Stomach (tissue), 9 donors: ENCODE data around the gene KCNT1. TPM values are rescaled to one million over a fixed set of nuclear protein-coding genes. Genes with fewer than 3 reads are reported as not detected.

Experiments
- DNase-seq, 2 donors: peaks; one replicate each; pipeline versions ENCODE4 v3.0.0 to v3.0.0-alpha.2; 2013 to 2019
- H3K27ac ChIP-seq, 5 donors: fragments of 200-600 bp in 4 of 5; sonication (generic) in 4 of 5; one replicate each; pipeline ENCODE4 v1.5.1; 2013 to 2019; ENCODE audit warnings: mild to moderate bottlenecking in 1 of 5, moderate library complexity in 1 of 5
- H3K27me3 ChIP-seq, 3 donors: fragments of 200-600 bp; sonication (generic); one replicate each; pipeline ENCODE4 v1.5.1; 2017 to 2019; ENCODE audit warnings: mixed run types in 1 of 3
- H3K36me3 ChIP-seq, 4 donors: fragments of 200-600 bp; sonication (generic); 1 replicate in 3 of 4; 2 replicates in 1 of 4; pipeline ENCODE4 v1.5.1; 2016 to 2019
- H3K4me1 ChIP-seq, 4 donors: fragments of 200-600 bp; sonication (generic); one replicate each; pipeline ENCODE4 v1.5.1; 2016 to 2019
- H3K4me3 ChIP-seq, 4 donors: fragments of 200-600 bp; sonication (generic) in 3 of 4; one replicate each; pipeline ENCODE4 v1.5.1; 2016 to 2019; ENCODE audit warnings: mild to moderate bottlenecking in 1 of 4
- H3K9me3 ChIP-seq, 4 donors: fragments of 200-600 bp; sonication (generic); one replicate each; pipeline ENCODE4 v1.5.1; 2016 to 2019
- CTCF ChIP-seq, 7 experiments: fragments of 450-650 bp in 4 of 7; fragments of 200-600 bp in 3 of 7; sonication (generic) in 3 of 7; IDR thresholded peaks; one replicate each; pipeline ENCODE4 v1.5.1; 2016 to 2019; ENCODE audit warnings: antibody characterized with exemption in 7 of 7, control low read depth in 2 of 7, mild to moderate bottlenecking in 1 of 7
- EP300 ChIP-seq: sonication (generic); formaldehyde crosslinking; IDR thresholded peaks from one replicate; pipeline ENCODE4 v1.6.1; 2017; ENCODE audit warnings: antibody characterized with exemption
- POLR2A ChIP-seq, 4 donors: fragments of 450-650 bp; IDR thresholded peaks; one replicate each; pipeline ENCODE4 v1.6.1; 2016; ENCODE audit warnings: antibody characterized with exemption in 4 of 4, control low read depth in 2 of 4, mild to moderate bottlenecking in 1 of 4, moderate library complexity in 1 of 4
- POLR2AphosphoS5 ChIP-seq, 3 donors: sonication (generic); formaldehyde crosslinking; IDR thresholded peaks; one replicate each; pipeline ENCODE4 v1.6.1; 2016; ENCODE audit warnings: antibody characterized with exemption in 3 of 3
- WGBS, 5 donors: extraction: QIAGEN DNeasy Blood & Tissue Kit in 3 of 5; methylation state at CpG; one replicate each; pipeline versions ENCODE4 v1.1.5 to v1.1.7; 2013 to 2018; 5-methylcytosine and 5-hydroxymethylcytosine counted together
- intact Hi-C: fragments of 100-400 bp; cut with DNase I; formaldehyde crosslinking; loops from one replicate; pipeline ENCODE4 v1.15.1; 2023; ENCODE audit warnings: low total_unique reads
- polyA plus RNA-seq, 3 donors: library from polyadenylated mRNA; stranded (reverse); fragments of 200-250 nt; gene quantifications; one replicate each; pipeline ENCODE4 v1.2.3, GENCODE V29; 2013
- total RNA-seq, 5 donors: library from RNA; depleted of rRNA; stranded (reverse); fragments of >200 nt; gene quantifications; one replicate each; pipeline versions ENCODE4 v1.1.0 to v1.2.3, GENCODE V29; 2014 to 2016
- donor health status: healthy with polysubstance abuse.
- donor health status: Bipolar disorder and iron deficiency.
- donor health status: healthy.

KCNT1 gene
- total and polyA plus RNA-seq, 8 donors = 0.10 to 12.9 (median 0.37) TPM; not detected in 4

DNA sequence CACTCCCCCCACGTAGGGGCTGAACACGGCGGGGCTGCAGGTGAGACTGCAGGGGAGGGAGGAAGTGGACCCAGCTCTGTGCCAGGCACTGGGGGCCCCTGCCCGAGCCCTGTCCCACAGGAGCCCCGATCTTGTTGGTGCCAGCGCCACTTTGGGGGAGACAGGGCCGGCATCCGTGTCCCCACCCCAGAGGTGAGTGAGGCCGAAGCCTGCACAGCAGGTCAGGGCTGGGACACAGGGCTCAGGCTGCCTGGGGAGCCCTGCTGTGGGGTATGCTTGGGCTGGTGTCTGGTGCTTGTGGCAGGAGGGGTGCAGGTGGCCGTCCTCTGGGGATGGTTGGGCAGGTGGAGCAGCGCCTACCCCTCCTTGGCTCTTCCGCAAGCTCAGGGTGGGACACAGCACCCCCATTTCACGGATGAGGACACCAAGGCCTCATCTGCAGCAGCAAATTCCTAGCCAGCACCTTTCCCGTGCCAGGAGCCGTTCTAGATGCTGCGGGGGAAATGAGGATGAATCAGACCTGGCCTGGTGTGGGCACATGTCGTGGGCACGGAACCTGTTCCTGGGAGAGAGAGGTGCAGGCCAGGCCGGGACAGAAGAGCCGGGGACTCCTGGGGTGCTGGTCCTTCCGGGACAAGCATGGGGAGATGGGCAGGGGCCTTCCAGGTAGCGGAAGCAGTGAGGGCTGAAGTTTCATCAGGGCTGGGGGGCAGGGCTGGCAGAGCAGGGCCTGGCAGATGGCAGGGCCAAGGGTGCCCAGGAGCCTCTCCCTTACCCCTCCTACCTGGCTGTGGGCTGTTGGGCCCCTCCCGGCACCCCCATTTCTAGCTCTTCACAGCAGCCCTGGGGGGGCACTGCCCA lies 35.2 kb downstream of the KCNT1 start:
- Histone ChIP-seq H3K4me3 (no peak overlapping the region), H3K27me3 (peaks cover 0 to 88% (median 38%) of the 10 kb centered on the region in 3 donors), H3K9me3 (peaks cover 0 to 8% (median 3%) of the 10 kb centered on the region in 4 donors), H3K36me3 (no peaks in the 10 kb centered on the region), H3K4me1 (peaks cover 0 to 3% (median 0%) of the 10 kb centered on the region in 4 donors), H3K27ac (no peak overlapping the region)
- DNase-seq = no peak
- WGBS, 5 donors = 54 to 63% (median 57%) methylated on average over 13 to 23 of the region's 23 CpGs
- intact Hi-C loops = no loop called here
- TF ChIP-seq POLR2AphosphoS5 (IDR thresholded peaks at IDR 0.05) (no peak), CTCF (IDR thresholded peaks at IDR 0.05) (no peak), POLR2A (IDR thresholded peaks at IDR 0.05) (no peak), EP300 (no peak)

GRCh38 chr9:135737840-135738521 lies 36.0 kb downstream of the KCNT1 start:
- H3K36me3 ChIP-seq = no peaks in the 10 kb centered on the region
- H3K9me3 ChIP-seq = peaks cover 0 to 6% (median 0%) of the 10 kb centered on the region in 4 donors
- no peak for TF ChIP-seq EP300
- no peak for TF ChIP-seq POLR2AphosphoS5 (IDR thresholded peaks at IDR 0.05)
- no peak for TF ChIP-seq CTCF (IDR thresholded peaks at IDR 0.05)
- no peak for TF ChIP-seq POLR2A (IDR thresholded peaks at IDR 0.05)
- H3K4me3 ChIP-seq = no peak overlapping the region
- peaks cover 0 to 95% (median 38%) of the 10 kb centered on the region in 3 donors for H3K27me3 ChIP-seq
- DNase-seq = no peak
- H3K27ac ChIP-seq = no peak overlapping the region
- 58 to 69% (median 62%) methylated on average over 13 to 16 of the region's 16 CpGs for WGBS, 5 donors
- intact Hi-C loops = no loop called here
- peaks cover 0 to 3% (median 0%) of the 10 kb centered on the region in 4 donors for H3K4me1 ChIP-seq

- Histone ChIP-seq H3K4me3 (no peak overlapping the region), H3K36me3 (no peaks in the 10 kb centered on the region), H3K9me3 (peaks cover 0 to 5% (median 0%) of the 10 kb centered on the region in 4 donors), H3K4me1 (peaks cover 0 to 3% (median 0%) of the 10 kb centered on the region in 4 donors), H3K27ac (no peak overlapping the region), H3K27me3 (peaks cover 0 to 99% (median 33%) of the 10 kb centered on the region in 3 donors)
- intact Hi-C loops = no loop called here
- TF ChIP-seq POLR2AphosphoS5 (IDR thresholded peaks at IDR 0.05) (no peak), CTCF (IDR thresholded peaks at IDR 0.05) (no peak), EP300 (no peak), POLR2A (IDR thresholded peaks at IDR 0.05) (no peak)
- no peak for DNase-seq
- 53 to 63% (median 58%) methylated on average over 25 to 28 of the region's 28 CpGs for WGBS, 5 donors
These were observed 37.6 kb downstream of the KCNT1 start for GRCh38 chr9:135739271-135740220.
